H1 (cell line): ENCODE measurements around the gene PC.

Experiments used
- CBX5 ChIP-seq: fragments of 300-800, 300-1000 bp; sonication (generic); IDR thresholded peaks from 2 replicates; pipeline ENCODE4 v1.7.1; 2016; ENCODE audit warnings: antibody characterized with exemption, low read length, low read depth
- CHD1 ChIP-seq: IDR thresholded peaks from 2 replicates; pipeline ENCODE4 v1.6.1; 2012; ENCODE audit warnings: low read depth, low read length, improper control_type of control experiment
- CHD2 ChIP-seq: IDR thresholded peaks from 2 replicates; pipeline ENCODE4 v1.6.1; 2012; ENCODE audit warnings: low read length, improper control_type of control experiment
- EGR1 ChIP-seq: IDR thresholded peaks from 2 replicates; pipeline ENCODE4 v1.6.1; 2011; ENCODE audit warnings: low read depth, low read length, borderline replicate concordance
- FOSL1 ChIP-seq: IDR thresholded peaks from 2 replicates; pipeline ENCODE4 v1.6.1; 2011; ENCODE audit warnings: mild to moderate bottlenecking, low read depth, low read length, moderate library complexity; ENCODE audit not compliant: insufficient read depth
- SRF ChIP-seq: IDR thresholded peaks from 2 replicates; pipeline ENCODE4 v1.6.1; 2011; ENCODE audit warnings: mild to moderate bottlenecking, low read depth, low read length, moderate library complexity
- SUZ12 ChIP-seq: fragments of 200-600 bp; sonication (generic); IDR thresholded peaks from 2 replicates; pipeline ENCODE4 v1.6.1; 2012; ENCODE audit warnings: mild to moderate bottlenecking, inconsistent platforms, low read length, moderate library complexity, mixed read lengths
- TBP ChIP-seq: IDR thresholded peaks from 2 replicates; pipeline ENCODE4 v1.6.1; 2011; ENCODE audit warnings: low read depth, low read length, improper control_type of control experiment
- ZNF274 ChIP-seq: IDR thresholded peaks from 2 replicates; pipeline ENCODE4 v1.7.0; 2012; ENCODE audit warnings: low read length, borderline replicate concordance; ENCODE audit errors: extremely low read depth
- TF ChIP-seq, protein P1 (sequence below): IDR thresholded peaks from 2 replicates; pipeline ENCODE4 v1.6.1; 2011; ENCODE audit warnings: low read length, improper control_type of control experiment
- TF ChIP-seq, protein P2 (sequence below), 3 experiments: IDR thresholded peaks; 1 replicate in 2 of 3; 2 replicates in 1 of 3; pipeline versions ENCODE4 v1.5.1 to v1.6.1; 2011; ENCODE audit warnings: low read length in 3 of 3, mild to moderate bottlenecking in 3 of 3, inconsistent platforms in 2 of 3, low read depth in 1 of 3, moderate library complexity in 1 of 3; ENCODE audit not compliant: insufficient read depth in 1 of 3; ENCODE audit errors: control extremely low read depth in 1 of 3

DNA sequence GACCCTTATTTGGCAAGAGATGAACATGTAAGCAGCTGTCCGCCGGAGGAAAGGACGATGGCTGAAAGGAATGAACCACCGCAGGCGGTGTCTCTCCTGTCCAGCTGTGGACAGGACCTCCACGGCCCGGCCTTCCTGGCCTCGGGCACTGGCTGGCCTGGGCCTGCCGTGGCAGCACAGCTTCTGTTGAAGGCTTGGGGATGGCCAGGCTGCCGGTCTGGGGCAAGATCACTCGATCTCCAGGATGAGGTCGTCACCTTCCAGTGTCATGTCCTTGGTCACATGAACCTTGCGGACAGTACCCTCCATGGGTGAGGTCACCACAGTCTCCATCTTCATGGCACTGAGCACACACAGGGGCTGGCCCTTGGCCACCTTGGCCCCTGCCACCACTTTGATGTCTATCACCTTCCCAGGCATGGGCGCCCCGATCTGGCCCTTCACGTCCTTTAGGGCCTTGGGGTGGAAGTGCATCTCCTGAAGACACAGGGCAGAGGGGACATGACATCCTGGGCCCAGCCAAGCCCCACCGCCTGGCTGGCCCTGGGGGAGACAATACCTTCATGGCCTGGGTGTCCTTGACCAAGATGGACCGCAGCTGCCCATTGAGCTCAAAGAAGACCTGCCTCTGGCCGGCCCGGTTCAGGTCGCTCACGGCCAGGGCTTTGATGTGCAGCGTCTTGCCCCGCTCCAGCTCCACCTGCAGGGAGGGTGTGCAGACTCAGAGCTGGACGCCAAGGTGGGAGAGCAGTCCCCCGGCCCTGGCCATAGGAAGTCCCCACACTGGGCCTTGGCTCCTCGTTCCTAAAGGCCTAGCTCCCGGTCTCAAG lies 109.3 kb downstream of the PC start:
- TF ChIP-seq EGR1 (no peak), TBP (no peak), CHD2 (no peak), ZNF274 (no peak), CBX5 (no peak), SRF (no peak), CHD1 (no peak), FOSL1 (no peak), SUZ12 (no peak)
- TF ChIP-seq, protein P1, sequence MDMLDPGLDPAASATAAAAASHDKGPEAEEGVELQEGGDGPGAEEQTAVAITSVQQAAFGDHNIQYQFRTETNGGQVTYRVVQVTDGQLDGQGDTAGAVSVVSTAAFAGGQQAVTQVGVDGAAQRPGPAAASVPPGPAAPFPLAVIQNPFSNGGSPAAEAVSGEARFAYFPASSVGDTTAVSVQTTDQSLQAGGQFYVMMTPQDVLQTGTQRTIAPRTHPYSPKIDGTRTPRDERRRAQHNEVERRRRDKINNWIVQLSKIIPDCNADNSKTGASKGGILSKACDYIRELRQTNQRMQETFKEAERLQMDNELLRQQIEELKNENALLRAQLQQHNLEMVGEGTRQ = no peak
- TF ChIP-seq, protein P2, sequence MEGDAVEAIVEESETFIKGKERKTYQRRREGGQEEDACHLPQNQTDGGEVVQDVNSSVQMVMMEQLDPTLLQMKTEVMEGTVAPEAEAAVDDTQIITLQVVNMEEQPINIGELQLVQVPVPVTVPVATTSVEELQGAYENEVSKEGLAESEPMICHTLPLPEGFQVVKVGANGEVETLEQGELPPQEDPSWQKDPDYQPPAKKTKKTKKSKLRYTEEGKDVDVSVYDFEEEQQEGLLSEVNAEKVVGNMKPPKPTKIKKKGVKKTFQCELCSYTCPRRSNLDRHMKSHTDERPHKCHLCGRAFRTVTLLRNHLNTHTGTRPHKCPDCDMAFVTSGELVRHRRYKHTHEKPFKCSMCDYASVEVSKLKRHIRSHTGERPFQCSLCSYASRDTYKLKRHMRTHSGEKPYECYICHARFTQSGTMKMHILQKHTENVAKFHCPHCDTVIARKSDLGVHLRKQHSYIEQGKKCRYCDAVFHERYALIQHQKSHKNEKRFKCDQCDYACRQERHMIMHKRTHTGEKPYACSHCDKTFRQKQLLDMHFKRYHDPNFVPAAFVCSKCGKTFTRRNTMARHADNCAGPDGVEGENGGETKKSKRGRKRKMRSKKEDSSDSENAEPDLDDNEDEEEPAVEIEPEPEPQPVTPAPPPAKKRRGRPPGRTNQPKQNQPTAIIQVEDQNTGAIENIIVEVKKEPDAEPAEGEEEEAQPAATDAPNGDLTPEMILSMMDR (IDR thresholded peaks at IDR 0.05; ENCODE audit: control extremely low read depth in 1 of 3, insufficient read depth in 1 of 3, low read depth in 1 of 3, low read length in 3 of 3) = no peak
